HG02678 (cell line): ENCODE measurements around the gene RUFY1.
"Not testable (repeated sequence)": the region's sequence is repeated elsewhere in the genome, so short reads cannot be mapped to it uniquely, and the experiment has no call there.

ENCODE experiments used
- ATAC-seq: cut with Tn5 transposase; IDR thresholded peaks from one replicate; pipeline ENCODE4 v1.9.1; 2021; ENCODE audit warnings: mild to moderate bottlenecking, moderate library complexity; ENCODE audit not compliant: unreplicated experiment

The RUFY1 gene

GRCh38 chr5:179536676-179537075, 13.7 kb upstream of the RUFY1 start:
- ATAC-seq, result no peak

- no peak for ATAC-seq
These were observed 8.2 kb upstream of the RUFY1 start for GRCh38 chr5:179542170-179542569.

GRCh38 chr5:179543275-179543674, 7.1 kb upstream of the RUFY1 start:
- ATAC-seq, result not testable (repeated sequence)

- ATAC-seq, result no peak
These were observed 2.7 kb downstream of the RUFY1 start for GRCh38 chr5:179553006-179553405.

GRCh38 chr5:179553875-179554274, 3.5 kb downstream of the RUFY1 start:
- no peak for ATAC-seq

- no peak for ATAC-seq
These were observed 4.6 kb downstream of the RUFY1 start for GRCh38 chr5:179554981-179555380.

- not testable (repeated sequence) for ATAC-seq
These were observed 8.0 kb downstream of the RUFY1 start for GRCh38 chr5:179558261-179558799.

GRCh38 chr5:179558932-179559283, 8.6 kb downstream of the RUFY1 start:
- no peak for ATAC-seq

- peak; percentile 99 for ATAC-seq
These were observed 9.2 kb downstream of the RUFY1 start for GRCh38 chr5:179559284-179560252.

- ATAC-seq, result no peak
These were observed 14.2 kb downstream of the RUFY1 start for GRCh38 chr5:179564526-179564925.

GRCh38 chr5:179568721-179569120, 18.4 kb downstream of the RUFY1 start:
- no peak for ATAC-seq

- no peak for ATAC-seq
These were observed 22.0 kb downstream of the RUFY1 start for GRCh38 chr5:179572386-179572785.

GRCh38 chr5:179577286-179577960, 27.1 kb downstream of the RUFY1 start:
- no peak for ATAC-seq

GRCh38 chr5:179585941-179586401, 35.6 kb downstream of the RUFY1 start:
- no peak for ATAC-seq

- ATAC-seq, result no peak
These were observed 37.8 kb downstream of the RUFY1 start for GRCh38 chr5:179588166-179588565.

- ATAC-seq, result no peak
These were observed 45.6 kb downstream of the RUFY1 start for GRCh38 chr5:179595916-179596315.

GRCh38 chr5:179596421-179596820, 46.1 kb downstream of the RUFY1 start:
- ATAC-seq, result no peak

GRCh38 chr5:179599100-179599499, 48.7 kb downstream of the RUFY1 start:
- no peak for ATAC-seq

- ATAC-seq, result no peak
These were observed 49.2 kb downstream of the RUFY1 start for GRCh38 chr5:179599566-179599965.

GRCh38 chr5:179599973-179600372, 49.6 kb downstream of the RUFY1 start:
- no peak for ATAC-seq

- ATAC-seq, result no peak
These were observed 51.7 kb downstream of the RUFY1 start for GRCh38 chr5:179601871-179602625.
